GM12865 (cell line): Measurements from ENCODE around the gene DNAH1.

Experiments
- DNase-seq: peaks from one replicate; pipeline ENCODE4 v3.0.0; 2010; ENCODE audit warnings: low read depth
- H3K4me3 ChIP-seq: 2 replicates; pipeline ENCODE4 v1.5.1; 2011; ENCODE audit warnings: mild to moderate bottlenecking, low read depth, low read length, control low read depth
- TF ChIP-seq, protein P1 (sequence below): IDR thresholded peaks from 2 replicates; pipeline ENCODE4 v1.5.1; 2011; ENCODE audit warnings: low read length, control low read depth, low read depth, inconsistent platforms; ENCODE audit not compliant: insufficient read depth; ENCODE audit errors: missing control alignments

DNAH1 gene

DNA sequence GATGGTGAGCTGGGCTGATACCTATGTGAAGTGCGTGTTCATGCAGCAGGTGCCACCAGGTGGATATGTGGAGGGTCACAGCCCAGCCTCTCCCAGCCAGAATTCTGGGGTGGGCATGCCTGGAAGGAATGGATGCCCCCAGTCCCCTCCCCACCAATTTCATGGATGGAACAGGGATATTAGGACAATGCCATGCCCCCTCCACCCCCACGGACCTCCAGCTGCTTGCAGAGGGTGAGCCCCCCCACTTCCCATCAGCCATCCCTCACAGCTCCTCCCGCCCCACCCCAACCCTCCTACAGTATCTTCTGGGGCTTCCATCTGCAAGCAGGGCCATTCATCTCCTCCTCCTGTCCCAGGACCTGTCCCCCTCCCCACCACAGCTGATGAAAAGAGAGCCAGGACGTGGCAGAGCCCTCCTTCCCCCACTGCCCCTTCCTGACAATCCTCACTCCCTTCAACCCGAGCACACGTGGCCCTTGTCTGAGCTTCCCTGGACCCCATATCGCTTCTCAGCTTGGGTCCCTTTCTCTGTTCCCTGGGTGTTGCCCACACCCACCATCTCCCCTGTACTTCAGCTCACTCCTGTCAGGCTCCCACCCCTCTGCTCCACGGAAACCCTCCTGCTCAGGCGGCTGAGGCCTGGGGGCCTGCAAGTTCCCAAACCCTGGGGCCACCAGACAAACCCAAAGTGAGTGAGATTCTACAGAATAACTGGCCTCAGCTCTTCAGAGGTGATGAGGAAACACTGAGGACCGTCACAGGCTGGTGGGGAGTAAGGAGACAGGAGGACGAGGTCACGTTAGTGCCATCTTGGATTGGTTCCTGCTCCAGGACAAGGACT is 131.6 kb downstream of the DNAH1 start:
- TF ChIP-seq, protein P1, sequence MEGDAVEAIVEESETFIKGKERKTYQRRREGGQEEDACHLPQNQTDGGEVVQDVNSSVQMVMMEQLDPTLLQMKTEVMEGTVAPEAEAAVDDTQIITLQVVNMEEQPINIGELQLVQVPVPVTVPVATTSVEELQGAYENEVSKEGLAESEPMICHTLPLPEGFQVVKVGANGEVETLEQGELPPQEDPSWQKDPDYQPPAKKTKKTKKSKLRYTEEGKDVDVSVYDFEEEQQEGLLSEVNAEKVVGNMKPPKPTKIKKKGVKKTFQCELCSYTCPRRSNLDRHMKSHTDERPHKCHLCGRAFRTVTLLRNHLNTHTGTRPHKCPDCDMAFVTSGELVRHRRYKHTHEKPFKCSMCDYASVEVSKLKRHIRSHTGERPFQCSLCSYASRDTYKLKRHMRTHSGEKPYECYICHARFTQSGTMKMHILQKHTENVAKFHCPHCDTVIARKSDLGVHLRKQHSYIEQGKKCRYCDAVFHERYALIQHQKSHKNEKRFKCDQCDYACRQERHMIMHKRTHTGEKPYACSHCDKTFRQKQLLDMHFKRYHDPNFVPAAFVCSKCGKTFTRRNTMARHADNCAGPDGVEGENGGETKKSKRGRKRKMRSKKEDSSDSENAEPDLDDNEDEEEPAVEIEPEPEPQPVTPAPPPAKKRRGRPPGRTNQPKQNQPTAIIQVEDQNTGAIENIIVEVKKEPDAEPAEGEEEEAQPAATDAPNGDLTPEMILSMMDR, result no peak
- no peak for DNase-seq
- no peak overlapping the region for H3K4me3 ChIP-seq
